WI38 (cell line): ENCODE data around the gene SMYD2.

Experiments used
- H3K4me3 ChIP-seq: 2 replicates; pipeline ENCODE4 v1.5.1; 2011; ENCODE audit warnings: low read depth, mild to moderate bottlenecking, control low read depth, low read length
- TF ChIP-seq, protein P1 (sequence below): IDR thresholded peaks from 2 replicates; pipeline ENCODE4 v1.5.1; 2012; ENCODE audit warnings: low read depth, mild to moderate bottlenecking, control low read depth, low read length

Gene SMYD2

DNA sequence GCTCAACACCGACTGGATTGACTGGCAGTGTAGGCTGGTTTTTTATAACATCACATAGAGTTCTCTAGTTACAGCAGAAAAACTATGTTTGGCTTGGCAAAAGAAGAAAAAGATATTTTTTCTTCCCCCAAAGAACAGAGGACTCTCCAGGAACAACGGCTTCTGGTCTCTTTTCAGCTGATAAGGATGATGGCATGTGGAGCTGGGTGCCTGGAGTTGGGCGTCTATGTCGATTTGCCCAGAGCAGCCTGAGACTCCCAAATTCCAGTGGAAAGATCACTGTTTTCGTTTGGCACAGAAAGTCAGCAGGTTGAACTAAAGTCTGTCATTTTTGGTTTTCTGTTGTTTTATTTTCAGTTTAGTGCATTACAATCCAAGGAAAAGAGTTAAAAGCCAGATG is 91.1 kb downstream of the SMYD2 start:
- TF ChIP-seq, protein P1, sequence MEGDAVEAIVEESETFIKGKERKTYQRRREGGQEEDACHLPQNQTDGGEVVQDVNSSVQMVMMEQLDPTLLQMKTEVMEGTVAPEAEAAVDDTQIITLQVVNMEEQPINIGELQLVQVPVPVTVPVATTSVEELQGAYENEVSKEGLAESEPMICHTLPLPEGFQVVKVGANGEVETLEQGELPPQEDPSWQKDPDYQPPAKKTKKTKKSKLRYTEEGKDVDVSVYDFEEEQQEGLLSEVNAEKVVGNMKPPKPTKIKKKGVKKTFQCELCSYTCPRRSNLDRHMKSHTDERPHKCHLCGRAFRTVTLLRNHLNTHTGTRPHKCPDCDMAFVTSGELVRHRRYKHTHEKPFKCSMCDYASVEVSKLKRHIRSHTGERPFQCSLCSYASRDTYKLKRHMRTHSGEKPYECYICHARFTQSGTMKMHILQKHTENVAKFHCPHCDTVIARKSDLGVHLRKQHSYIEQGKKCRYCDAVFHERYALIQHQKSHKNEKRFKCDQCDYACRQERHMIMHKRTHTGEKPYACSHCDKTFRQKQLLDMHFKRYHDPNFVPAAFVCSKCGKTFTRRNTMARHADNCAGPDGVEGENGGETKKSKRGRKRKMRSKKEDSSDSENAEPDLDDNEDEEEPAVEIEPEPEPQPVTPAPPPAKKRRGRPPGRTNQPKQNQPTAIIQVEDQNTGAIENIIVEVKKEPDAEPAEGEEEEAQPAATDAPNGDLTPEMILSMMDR = no peak
- H3K4me3 ChIP-seq = no peak overlapping the region

- no peak overlapping the region for H3K4me3 ChIP-seq
- TF ChIP-seq, protein P1 = no peak
These were observed 96.5 kb downstream of the SMYD2 start for GRCh38 chr1:214377485-214377884.

DNA sequence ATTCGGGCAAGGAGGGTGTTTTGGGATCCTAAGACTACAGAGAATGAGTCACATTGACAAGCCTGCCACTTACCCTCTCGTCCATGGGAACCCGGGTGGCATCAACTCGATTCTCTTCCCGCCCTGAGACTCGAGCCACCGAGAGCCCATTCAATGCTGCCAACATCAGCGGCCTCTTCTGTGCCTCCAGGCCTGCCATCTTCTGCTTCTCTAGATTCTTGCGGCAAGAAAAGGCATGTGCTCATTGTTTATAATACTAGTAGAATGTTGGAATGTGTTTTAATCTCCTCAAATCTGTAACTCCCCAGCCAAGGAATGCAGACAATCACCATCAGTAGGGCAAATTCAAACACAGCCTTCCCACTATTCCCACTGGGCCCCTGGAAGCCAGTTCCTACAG is 96.9 kb downstream of the SMYD2 start:
- H3K4me3 ChIP-seq = no peak overlapping the region
- TF ChIP-seq, protein P1 = no peak

DNA sequence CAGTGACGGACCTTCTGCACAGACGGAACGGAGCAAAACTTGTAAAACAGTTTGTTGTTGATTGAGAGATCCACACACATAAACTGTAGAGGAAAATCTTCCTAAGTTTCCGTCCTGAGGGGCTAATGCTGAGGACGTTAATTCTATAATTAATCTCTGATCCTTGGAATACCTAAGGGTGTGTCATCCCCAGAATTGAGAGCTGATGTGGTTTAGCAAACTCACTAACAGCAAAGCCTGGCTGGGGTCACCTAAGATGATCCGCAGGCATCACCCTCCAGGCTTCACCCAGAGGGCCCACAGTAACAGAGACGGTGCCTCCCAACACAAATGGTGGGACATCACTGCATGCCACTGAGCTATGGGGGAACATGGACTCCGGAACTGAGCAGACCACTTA is 97.5 kb downstream of the SMYD2 start:
- TF ChIP-seq, protein P1 = no peak
- H3K4me3 ChIP-seq = no peak overlapping the region

- no peak overlapping the region for H3K4me3 ChIP-seq
- TF ChIP-seq, protein P1 = no peak
These were observed 98.4 kb downstream of the SMYD2 start for GRCh38 chr1:214379236-214379970.

DNA sequence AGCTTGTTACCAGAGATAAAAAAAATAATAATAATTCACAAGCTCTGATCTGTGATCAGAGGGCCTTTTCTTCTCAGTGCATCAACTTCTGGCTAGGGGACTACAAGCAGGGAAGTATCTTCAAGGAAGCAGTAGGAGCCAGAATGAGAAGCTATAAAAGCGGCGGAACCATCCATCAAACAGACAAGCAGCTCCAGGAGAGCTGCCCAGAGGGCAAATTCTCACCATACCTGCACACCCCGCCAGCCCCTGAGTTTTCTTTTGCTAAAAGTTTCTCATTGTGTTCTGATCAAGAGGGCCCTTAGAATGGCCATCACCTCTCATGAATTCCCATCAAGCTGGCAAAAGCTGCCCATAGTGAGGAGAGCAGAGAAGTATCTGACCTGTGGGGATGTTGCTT is 99.4 kb downstream of the SMYD2 start:
- TF ChIP-seq, protein P1 = no peak
- no peak overlapping the region for H3K4me3 ChIP-seq

DNA sequence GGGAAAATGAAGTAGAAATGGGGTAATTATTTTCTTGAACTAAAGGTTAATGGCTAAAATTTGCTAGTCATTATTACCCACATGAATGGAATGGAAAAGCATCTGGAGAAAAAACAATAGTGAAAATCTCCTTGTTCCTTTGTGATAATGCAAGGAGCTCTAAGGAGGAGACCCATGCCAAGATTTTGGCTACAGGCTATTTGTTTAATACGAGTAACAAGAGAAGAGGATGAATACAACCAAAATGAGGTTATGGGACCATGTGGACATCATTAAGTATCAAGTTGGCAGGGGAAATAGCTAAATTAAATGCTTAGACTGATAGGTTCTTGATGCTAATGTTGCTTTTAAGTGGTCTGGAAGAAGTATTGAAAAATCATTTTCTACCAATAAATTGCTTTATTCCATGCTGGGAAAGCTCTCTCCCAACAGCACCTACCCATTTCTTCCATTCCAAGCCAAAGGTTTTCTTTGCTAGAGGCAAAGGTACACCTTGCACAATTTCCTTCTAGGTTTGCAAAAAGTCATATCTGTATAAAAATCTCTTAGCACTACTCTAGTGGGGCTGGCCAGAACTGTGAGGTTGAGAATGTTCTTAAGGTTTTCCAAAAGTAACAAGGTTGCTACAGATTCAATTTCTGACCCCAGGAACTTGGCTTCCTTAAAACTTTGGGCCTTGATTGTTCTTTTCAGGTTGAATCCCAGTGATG is 100.2 kb downstream of the SMYD2 start:
- TF ChIP-seq, protein P1 = no peak
- H3K4me3 ChIP-seq = no peak overlapping the region
